GM12878 (cell line): ENCODE results near the gene SCIMP. TPM values are rescaled to one million over a fixed set of nuclear protein-coding genes. Genes with fewer than 3 reads are reported as not detected.
A peak's percentile ranks its signal among the peaks of the same experiment; 100 is the strongest.
"Not testable (repeated sequence)": the region's sequence is repeated elsewhere in the genome, so short reads cannot be mapped to it uniquely, and the experiment has no call there.

Experiments
- ATAC-seq: fragments of 200-7000 bp; cut with Tn5 transposase; 3 replicates; pipeline ENCODE4 v1.9.1; 2020; ENCODE audit warnings: mild to moderate bottlenecking, moderate library complexity
- BruUV-seq: library from RNA; stranded (reverse); fragments of 400-500 nt; replicated peaks from 2 replicates; lab custom pipeline; 2021; lab: Mats Ljungman, UMichigan
- CTCF ChIA-PET: fragments of 300-600 bp; sonication (Branson Sonifier 250); formaldehyde crosslinking; extraction: SDS; loops from one replicate; lab custom pipeline; 2021; ENCODE audit warnings: inconsistent platforms; lab: Yijun Ruan, JAX
- POLR2A ChIA-PET: fragments of 350-600 bp; formaldehyde crosslinking; extraction: SDS; loops from one replicate; lab custom pipeline; 2021; ENCODE audit warnings: inconsistent platforms; lab: Charles Lee
- RAD21 ChIA-PET: fragments of 300-600 bp; sonication (Branson Sonifier 250); formaldehyde crosslinking; loops from one replicate; lab custom pipeline; 2023; ENCODE audit warnings: antibody characterized with exemption; ENCODE audit not compliant: unreplicated experiment; lab: Charles Lee
- SMC1A ChIA-PET: fragments of 300-600 bp; sonication (Branson Sonifier 250); formaldehyde crosslinking; loops from one replicate; lab custom pipeline; 2023; ENCODE audit not compliant: unreplicated experiment, uncharacterized antibody; lab: Charles Lee
- DNase-seq: peaks from one replicate; pipeline ENCODE4 v3.0.0-alpha.2; 2011; ENCODE audit warnings: low read depth, low spot score
- FAIRE-seq: peaks from 3 replicates; lab custom pipeline; 2011; peaks lifted over from hg19 to GRCh38; lab: Jason Lieb, UNC
- H2AFZ ChIP-seq: 2 replicates; pipeline ENCODE4 v1.6.0; 2011; ENCODE audit warnings: low read depth, low read length, control low read depth; ENCODE audit not compliant: control insufficient read depth
- H3K27ac ChIP-seq: 2 replicates; pipeline ENCODE4 v1.5.1; 2011; ENCODE audit warnings: control low read depth; ENCODE audit not compliant: control insufficient read depth, insufficient read depth
- H3K27me3 ChIP-seq, 2 experiments: replicated peaks in 1 of 2; 2 replicates each; pipeline versions ENCODE4 v1.6.0 to v1.6.1; 2011; ENCODE audit warnings: low read length in 1 of 2; ENCODE audit not compliant: control insufficient read depth in 2 of 2, insufficient read depth in 2 of 2
- H3K36me3 ChIP-seq, 2 experiments: 2 replicates each; pipeline ENCODE4 v1.5.1; 2011; ENCODE audit warnings: low read length in 1 of 2; ENCODE audit not compliant: control insufficient read depth in 2 of 2, insufficient read depth in 2 of 2
- H3K4me1 ChIP-seq: 2 replicates; pipeline ENCODE4 v1.6.1; 2011; ENCODE audit warnings: mild to moderate bottlenecking, low read length, moderate library complexity, mixed read lengths; ENCODE audit not compliant: control insufficient read depth, insufficient read depth
- H3K4me2 ChIP-seq: 2 replicates; pipeline ENCODE4 v1.6.0; 2011; ENCODE audit warnings: control low read depth; ENCODE audit not compliant: control insufficient read depth, insufficient read depth
- H3K4me3 ChIP-seq: fragments of 200-600 bp; sonication (generic); 2 replicates; pipeline ENCODE4 v1.5.1; 2016
- H3K79me2 ChIP-seq: 2 replicates; pipeline ENCODE4 v1.6.0; 2011; ENCODE audit warnings: low read length; ENCODE audit not compliant: control insufficient read depth, insufficient read depth
- H3K9ac ChIP-seq: 2 replicates; pipeline ENCODE4 v1.8.0; 2011; ENCODE audit warnings: low read length, control low read depth, mixed read lengths; ENCODE audit not compliant: control insufficient read depth, insufficient read depth
- H3K9me3 ChIP-seq: replicated peaks from 3 replicates; pipeline ENCODE4 v1.5.1; 2011; ENCODE audit warnings: mild to moderate bottlenecking, low read length; ENCODE audit not compliant: control insufficient read depth, insufficient read depth
- H4K20me1 ChIP-seq: 2 replicates; pipeline ENCODE4 v1.6.0; 2011; ENCODE audit not compliant: control insufficient read depth, insufficient read depth
- CTCF ChIP-seq, 3 experiments: IDR thresholded peaks in 2 of 3; conservative IDR thresholded peaks in 1 of 3; 2 replicates each; pipeline ENCODE4 v1.5.1; 2011; ENCODE audit warnings: low read depth in 3 of 3, low read length in 3 of 3, mild to moderate bottlenecking in 3 of 3, control low read depth in 2 of 3, moderate library complexity in 2 of 3, inconsistent platforms in 1 of 3, mixed read lengths in 1 of 3; ENCODE audit not compliant: control insufficient read depth in 2 of 3, insufficient read depth in 1 of 3; ENCODE audit errors: extremely low read depth in 1 of 3
- LARP7 ChIP-seq: fragments of 450-650 bp; IDR thresholded peaks from 2 replicates; pipeline ENCODE4 v1.6.1; 2017; ENCODE audit warnings: mild to moderate bottlenecking
- NFXL1 ChIP-seq: fragments of 450-650 bp; IDR thresholded peaks from 2 replicates; pipeline ENCODE4 v1.6.1; 2017; ENCODE audit warnings: antibody characterized with exemption, mild to moderate bottlenecking, borderline replicate concordance
- NFYA ChIP-seq: IDR thresholded peaks from 2 replicates; pipeline ENCODE4 v1.6.1; 2011; ENCODE audit warnings: low read depth, mild to moderate bottlenecking, low read length, improper control_type of control experiment, borderline replicate concordance
- SMARCA5 ChIP-seq: fragments of 450-650 bp; IDR thresholded peaks from 2 replicates; pipeline ENCODE4 v1.6.1; 2017; ENCODE audit warnings: mild to moderate bottlenecking
- ZSCAN29 ChIP-seq: fragments of 450-650 bp; IDR thresholded peaks from 2 replicates; pipeline ENCODE4 v1.6.1; 2017; ENCODE audit warnings: mild to moderate bottlenecking, moderate library complexity
- WGBS: methylation state at CpG from one replicate; pipeline ENCODE4 v1.1.6; 2016; ENCODE audit warnings: low lambda C conversion rate; ENCODE audit not compliant: insufficient replicate concordance, insufficient coverage; ENCODE audit errors: missing lambda C conversion rate; 5-methylcytosine and 5-hydroxymethylcytosine counted together
- in situ Hi-C: fragments of 300-500 bp; cut with MboI; formaldehyde crosslinking; loops from 9 replicates; pipeline ENCODE4 v1.14.3; 2018; ENCODE audit warnings: mixed read lengths
- intact Hi-C: fragments of 100-400 bp; cut with micrococcal nuclease; formaldehyde crosslinking; loops from one replicate; pipeline ENCODE4 v1.14.2; 2022; ENCODE audit not compliant: unreplicated experiment
- polyA plus RNA-seq, 11 experiments: library from polyadenylated mRNA; depleted of rRNA in 4 of 11; unstranded in 6 of 11; stranded (reverse) in 5 of 11; fragments of >200 nt; fragmentation: Nextera tagmentation in 4 of 11; fragmentation: Illumina TruSeq in 1 of 11; extraction: Ambion mirVana in 4 of 11; extraction: Trizol in 1 of 11; gene quantifications; 1 replicate in 1 of 11; 2 replicates in 10 of 11; pipeline versions ENCODE4 v1.2.1 to v1.2.3, GENCODE V29; 2011 to 2016; ENCODE audit warnings: inconsistent platforms in 2 of 11, missing spikeins in 2 of 11, low read depth in 1 of 11
- total RNA-seq, 4 experiments: library from RNA; depleted of rRNA in 3 of 4; stranded (reverse); fragments of >200 nt in 3 of 4; fragmentation: Illumina TruSeq in 1 of 4; extraction: Trizol in 1 of 4; gene quantifications; 2 replicates each; pipeline versions ENCODE4 v1.2.1 to v1.2.3, GENCODE V29; 2013 to 2021

SCIMP gene
- total and polyA plus RNA-seq, 10 of the 15 experiments (the other 5 are each of a cell fraction or from before 2014, with no cell fraction given), result 56.7 to 151 (median 95.0) TPM

- Histone ChIP-seq H3K27ac (no peak overlapping the region), H3K4me3 (no peak overlapping the region), H3K79me2 (peaks cover 8% of the 10 kb centered on the region), H3K4me1 (peaks cover 35% of the 10 kb centered on the region), H3K4me2 (no peak overlapping the region), H3K36me3 (peaks cover 0 to 36% of the 10 kb centered on the region in 2 experiments; a peak in 2 of 4 replicates), H4K20me1 (no peaks in the 10 kb centered on the region), H3K9ac (no peak overlapping the region), H3K9me3 (no peaks in the 10 kb centered on the region), H3K27me3 (no peaks in the 10 kb centered on the region), H2AFZ (no peak overlapping the region)
- FAIRE-seq, result no peak
- 87% methylated on average over 6 of the region's 6 CpGs for WGBS
- in situ Hi-C loops, result loop anchor here (25.0 kb wide), 1 partner anchor 1507 kb away; the partner anchor contains the start of gene HASPIN
- ChIA-PET POLR2A (interaction anchor here (1.6 kb wide), 1 partner anchor 9 kb away, joined by 5 read pairs; no protein-coding TSS in a partner anchor), SMC1A (interaction anchor here (1.7 kb wide), 1 partner anchor 18 kb away, joined by 7 read pairs; no protein-coding TSS in a partner anchor), RAD21 (interaction anchor here (1.0 kb wide), 1 partner anchor 9 kb away, joined by 3 read pairs; no protein-coding TSS in a partner anchor), CTCF (no interaction called here)
- BruUV-seq, result TSS peak; percentile 22
- intact Hi-C loops, result no loop called here
- no peak for ATAC-seq
- TF ChIP-seq SMARCA5, result no peak
- no peak for TF ChIP-seq NFXL1
- no peak for TF ChIP-seq LARP7
- no peak for TF ChIP-seq CTCF (IDR thresholded peaks at IDR 0.05 in 2 of 3, conservative IDR thresholded peaks at IDR 0.05 in 1 of 3; ENCODE audit: control insufficient read depth in 2 of 3, extremely low read depth in 1 of 3, insufficient read depth in 1 of 3, low read depth in 3 of 3, low read length in 3 of 3)
- no peak for TF ChIP-seq NFYA
- no peak for TF ChIP-seq ZSCAN29
- DNase-seq, result no peak
These were observed 15.1 kb downstream of the SCIMP start for GRCh38 chr17:5219536-5219935.

- CTCF ChIA-PET, result interaction anchor here (1.2 to 1.8 kb wide), 3 partner anchors 11 to 26 kb away, joined by 3 read pairs; partner anchors contain the start of gene ZNF594
These were observed 17.1 kb downstream of the SCIMP start for GRCh38 chr17:5217562-5217961.

More at GRCh38 chr17:5217562-5217961, 17.1 kb downstream of the SCIMP start:
- 97% methylated on average over 3 of the region's 5 CpGs for WGBS
- POLR2A ChIA-PET, intact Hi-C loops, H2AFZ ChIP-seq, FAIRE-seq, H3K79me2 ChIP-seq, H3K27ac ChIP-seq, H4K20me1 ChIP-seq, H3K4me2 ChIP-seq, RAD21 ChIA-PET, H3K4me3 ChIP-seq, DNase-seq, H3K9ac ChIP-seq, BruUV-seq, H3K27me3 ChIP-seq, H3K9me3 ChIP-seq, ATAC-seq: not testable (repeated sequence)
- Histone ChIP-seq H3K36me3 (peaks cover 8 to 39% of the 10 kb centered on the region in 2 experiments), H3K4me1 (peaks cover 33% of the 10 kb centered on the region)
- SMC1A ChIA-PET, result interaction anchor here (1.6 kb wide), 1 partner anchor 17 kb away, joined by 5 read pairs; no protein-coding TSS in a partner anchor
- in situ Hi-C loops, result loop anchor here (25.0 kb wide), 1 partner anchor 1505 kb away; the partner anchor contains the start of gene HASPIN
